Calu3 (cell line): ENCODE measurements around the gene DHX57. TPM values are rescaled to one million over a fixed set of nuclear protein-coding genes. Genes with fewer than 3 reads are reported as not detected.

Experiments used
- BruUV-seq: library from RNA; stranded (reverse); fragments of 400-500 nt; replicated peaks from 2 replicates; lab custom pipeline; 2021; lab: Mats Ljungman, UMichigan
- CTCF ChIA-PET: fragments of 300-600 bp; sonication (Branson Sonifier 250); formaldehyde crosslinking; loops from one replicate; lab custom pipeline; 2022; ENCODE audit warnings: antibody characterized with exemption; lab: Charles Lee
- DNase-seq: peaks from one replicate; pipeline ENCODE4 v3.0.0; 2022
- H3K27ac Mint-ChIP-seq: one replicate; pipeline ENCODE4 v1.8.0; 2022; ENCODE audit warnings: mixed read lengths; ENCODE audit not compliant: unreplicated experiment
- H3K27me3 Mint-ChIP-seq: one replicate; pipeline ENCODE4 v1.8.0; 2022; ENCODE audit warnings: mixed read lengths; ENCODE audit not compliant: unreplicated experiment
- H3K36me3 Mint-ChIP-seq: one replicate; pipeline ENCODE4 v1.8.0; 2022; ENCODE audit warnings: mild to moderate bottlenecking, moderate library complexity, mixed read lengths; ENCODE audit not compliant: insufficient read depth, unreplicated experiment
- H3K4me1 Mint-ChIP-seq: one replicate; pipeline ENCODE4 v1.8.0; 2022; ENCODE audit warnings: mild to moderate bottlenecking, low read depth, mixed read lengths; ENCODE audit not compliant: unreplicated experiment
- H3K4me3 Mint-ChIP-seq: one replicate; pipeline ENCODE4 v1.8.0; 2022; ENCODE audit warnings: mild to moderate bottlenecking, low read depth, moderate library complexity, mixed read lengths; ENCODE audit not compliant: unreplicated experiment
- H3K9me3 Mint-ChIP-seq: one replicate; pipeline ENCODE4 v1.8.0; 2022; ENCODE audit warnings: low read depth, mixed read lengths; ENCODE audit not compliant: unreplicated experiment
- CTCF ChIP-seq: fragments of 200-600 bp; IDR thresholded peaks from one replicate; pipeline ENCODE4 v1.8.0; 2022; ENCODE audit warnings: antibody characterized with exemption; ENCODE audit not compliant: unreplicated experiment
- intact Hi-C: fragments of 100-400 bp; cut with micrococcal nuclease; formaldehyde crosslinking; loops from one replicate; pipeline ENCODE4 v1.10.0; 2022; ENCODE audit not compliant: unreplicated experiment
- total RNA-seq: library from RNA; stranded (reverse); gene quantifications from 2 replicates; pipeline ENCODE4 v1.2.3, GENCODE V29; 2022

Gene DHX57
- total RNA-seq, 1 experiment from 2014 or later, result 20.3 TPM

DNA sequence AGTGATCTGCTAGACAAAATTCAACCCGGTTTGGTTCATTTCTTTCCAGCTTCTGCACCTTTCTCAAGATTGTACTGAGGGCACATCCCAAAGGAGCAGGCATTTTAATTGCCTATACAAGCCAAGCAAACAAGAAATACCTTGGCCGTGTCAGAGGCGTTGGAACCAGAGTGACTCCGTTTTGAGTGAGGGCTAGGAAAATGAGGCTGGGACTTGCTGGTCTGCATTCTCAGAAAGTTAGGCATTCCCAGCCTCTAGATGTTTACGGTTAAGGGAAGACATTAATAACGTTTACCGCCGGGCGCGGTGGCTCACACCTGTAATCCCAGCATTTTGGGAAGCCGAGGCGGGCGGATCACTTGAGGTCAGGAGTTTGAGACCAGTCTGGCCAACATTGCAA lies 99.2 kb downstream of the DHX57 start:
- DNase-seq, result no peak
- CTCF ChIA-PET, result no interaction called here
- H3K36me3 Mint-ChIP-seq, result peaks cover 27% of the 10 kb centered on the region
- H3K4me1 Mint-ChIP-seq, result peaks cover 20% of the 10 kb centered on the region
- H3K9me3 Mint-ChIP-seq, result no peaks in the 10 kb centered on the region
- H3K4me3 Mint-ChIP-seq, result no peak overlapping the region
- BruUV-seq, result no TSS peak
- intact Hi-C loops, result no loop called here
- no peak for TF ChIP-seq CTCF
- H3K27me3 Mint-ChIP-seq, result no peaks in the 10 kb centered on the region
- no peak overlapping the region for H3K27ac Mint-ChIP-seq

DNA sequence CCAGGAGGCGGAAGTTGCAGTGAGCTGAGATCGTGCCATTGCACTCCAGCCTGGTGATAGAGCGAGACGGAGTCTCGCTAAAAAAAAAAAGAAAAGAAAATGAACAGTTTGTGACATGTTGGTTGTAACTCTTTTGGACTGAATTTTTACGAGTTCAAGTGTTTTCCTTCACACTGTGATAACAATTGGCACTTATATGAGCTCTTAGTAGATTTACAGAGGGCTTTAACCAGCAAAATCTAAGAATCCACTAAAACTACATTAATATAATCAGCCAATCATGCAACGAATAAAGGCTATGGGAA lies 99.9 kb downstream of the DHX57 start:
- no peaks in the 10 kb centered on the region for H3K27me3 Mint-ChIP-seq
- CTCF ChIA-PET, result no interaction called here
- H3K27ac Mint-ChIP-seq, result no peak overlapping the region
- BruUV-seq, result no TSS peak
- peaks cover 20% of the 10 kb centered on the region for H3K4me1 Mint-ChIP-seq
- no peaks in the 10 kb centered on the region for H3K9me3 Mint-ChIP-seq
- H3K36me3 Mint-ChIP-seq, result peaks cover 22% of the 10 kb centered on the region
- intact Hi-C loops, result no loop called here
- TF ChIP-seq CTCF, result no peak
- DNase-seq, result no peak
- H3K4me3 Mint-ChIP-seq, result no peak overlapping the region

DNA sequence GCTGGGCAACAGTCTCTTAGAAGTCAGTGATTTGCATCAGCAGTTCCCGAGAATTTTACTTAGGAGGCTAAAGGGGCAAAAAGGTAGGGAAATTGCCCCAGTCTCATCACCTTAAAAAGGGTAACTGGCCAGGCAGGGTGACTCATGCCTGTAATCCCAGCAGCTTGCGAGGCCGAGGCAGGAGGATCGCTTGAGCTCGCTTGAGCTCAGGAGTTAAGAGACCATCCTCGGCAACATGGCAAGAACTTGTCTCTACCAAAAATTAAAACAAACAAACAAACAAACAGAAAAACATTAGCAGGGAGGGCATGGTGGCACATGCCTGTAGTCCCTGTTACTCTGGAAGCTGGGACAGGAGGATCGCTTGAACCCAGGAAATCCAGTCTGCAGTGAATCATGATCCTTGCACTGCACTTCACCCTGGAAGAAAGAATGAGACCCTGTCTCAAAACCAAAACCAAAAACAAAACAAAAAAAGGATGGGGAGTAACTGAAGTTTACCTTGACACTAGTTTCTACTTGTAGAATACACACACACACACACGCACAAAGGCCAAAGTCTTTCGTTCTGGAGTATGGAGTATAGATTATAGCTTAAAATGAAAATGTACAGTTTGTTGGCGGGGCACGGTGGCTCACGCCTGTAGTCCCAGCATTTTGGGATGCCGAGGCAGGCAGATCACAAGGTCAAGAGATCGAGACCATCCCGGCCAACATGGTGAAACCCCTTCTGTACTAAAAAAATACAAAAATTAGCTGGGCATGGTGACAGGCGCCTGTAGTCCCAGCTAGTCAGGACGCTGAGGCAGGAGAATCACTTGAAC lies 100.4 kb downstream of the DHX57 start:
- no peak overlapping the region for H3K4me3 Mint-ChIP-seq
- no peak for DNase-seq
- CTCF ChIA-PET, result interaction anchor here (0.6 kb wide), 1 partner anchor 349 kb away, joined by 3 read pairs; no protein-coding TSS in a partner anchor
- intact Hi-C loops, result no loop called here
- no peaks in the 10 kb centered on the region for H3K27me3 Mint-ChIP-seq
- peaks cover 20% of the 10 kb centered on the region for H3K4me1 Mint-ChIP-seq
- no TSS peak for BruUV-seq
- no peak for TF ChIP-seq CTCF
- peaks cover 18% of the 10 kb centered on the region for H3K36me3 Mint-ChIP-seq
- H3K9me3 Mint-ChIP-seq, result no peaks in the 10 kb centered on the region
- peak overlapping the region; percentile 19 for H3K27ac Mint-ChIP-seq

GRCh38 chr2:38771632-38772031 lies 104.1 kb downstream of the DHX57 start:
- Mint-ChIP-seq H3K4me1 (peaks cover 13% of the 10 kb centered on the region), H3K9me3 (no peaks in the 10 kb centered on the region), H3K36me3 (peaks cover 5% of the 10 kb centered on the region), H3K27ac (no peak overlapping the region), H3K27me3 (no peaks in the 10 kb centered on the region), H3K4me3 (no peak overlapping the region)
- no peak for DNase-seq
- TF ChIP-seq CTCF, result no peak
- CTCF ChIA-PET, result interaction anchor here (0.7 to 1.6 kb wide), 2 partner anchors 23 to 176 kb away, joined by 5 read pairs; no protein-coding TSS in a partner anchor
- intact Hi-C loops, result no loop called here
- BruUV-seq, result no TSS peak
